ENCODE measurements around the gene SRCIN1.

The SRCIN1 gene

DNA sequence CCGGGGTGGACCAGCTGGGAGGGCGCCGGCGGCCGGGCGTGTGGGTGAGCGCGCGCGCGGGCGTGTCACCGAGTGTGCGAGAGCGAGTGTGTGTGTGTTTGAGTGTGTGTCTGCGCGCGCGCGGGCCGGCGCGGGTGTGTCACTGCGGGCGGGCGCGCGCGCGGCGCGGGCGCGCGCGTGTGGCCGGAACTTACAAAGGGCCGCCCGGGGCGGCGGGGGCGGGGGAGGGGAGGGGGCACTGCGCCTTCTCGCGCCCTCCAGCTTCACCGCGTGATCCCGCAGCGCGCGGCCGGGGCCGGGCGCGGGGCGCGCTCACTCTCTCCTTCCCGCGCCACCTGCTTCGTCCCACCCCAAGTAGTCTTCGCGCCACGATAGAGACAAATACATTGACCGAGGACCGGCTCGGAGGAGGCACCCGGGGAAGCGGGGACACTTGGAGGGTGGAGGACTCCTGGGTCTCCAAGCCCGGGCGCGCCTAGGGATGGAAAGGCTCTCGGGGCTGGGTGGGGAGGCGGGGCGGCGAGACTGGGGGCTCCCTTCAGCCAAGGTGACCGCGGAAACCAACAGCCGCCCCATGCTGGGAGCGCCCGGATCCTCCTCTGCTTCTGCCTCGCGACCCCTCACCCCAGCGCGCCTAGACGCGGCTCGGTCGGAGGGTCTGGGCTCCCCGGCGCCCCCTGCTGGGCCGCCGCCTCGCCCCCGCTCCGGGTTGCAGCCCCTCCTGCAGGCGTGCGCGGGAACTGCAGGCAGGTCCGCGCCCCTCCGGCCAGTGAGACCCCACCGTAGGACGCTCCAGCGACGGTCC is at the start of gene SRCIN1:
TSS of gene SRCIN1 (minus strand) at position 112 of the 805 bp plus-strand sequence. CDS start 247 bp downstream, outside the sequence.
- no peaks in the 10 kb centered on the region for H3K36me3 ChIP-seq (ENCODE audit: low read length)
- H3K4me2 ChIP-seq (ENCODE audit: low read depth, low read length, poor library complexity, severe bottlenecking) = peak within 1 kb of the TSS; percentile 84
- no peaks in the 10 kb centered on the region for H3K9me3 ChIP-seq (ENCODE audit: insufficient read depth, low read length)
- TF ChIP-seq CTCF (IDR thresholded peaks at IDR 0.05; ENCODE audit: insufficient read depth, low read length, poor library complexity, severe bottlenecking) (peak; percentile 96), EZH2phosphoT487 (conservative IDR thresholded peaks at IDR 0.05; ENCODE audit: low read length) (no peak)
- H2AFZ ChIP-seq (ENCODE audit: low read depth, low read length, severe bottlenecking) = peak within 1 kb of the TSS; percentile 85
- no peaks in the 10 kb centered on the region for H3F3A ChIP-seq (ENCODE audit: insufficient read depth)
- H3K9me2 ChIP-seq (replicated peaks; ENCODE audit: insufficient read depth, low read length) = no peaks in the 10 kb centered on the region
- H3K27me3 ChIP-seq (ENCODE audit: low read length) = no peaks in the 10 kb centered on the region
- no peaks in the 10 kb centered on the region for H3K79me2 ChIP-seq (ENCODE audit: insufficient read depth, low read length)
- no peak within 1 kb of the TSS for H3K27ac ChIP-seq (ENCODE audit: low read depth, low read length)
- H3K9ac ChIP-seq (ENCODE audit: low read length) = peak within 1 kb of the TSS; percentile 71
- H4K20me1 ChIP-seq (ENCODE audit: low read depth, low read length) = no peaks in the 10 kb centered on the region
- H3K4me3 ChIP-seq (ENCODE audit: insufficient read depth, low read length, poor library complexity, severe bottlenecking) = peak within 1 kb of the TSS; percentile 69

GRCh38 chr17:38654411-38655398 is 49.0 kb upstream of the SRCIN1 start:
- no peak overlapping the region for H3K4me2 ChIP-seq (ENCODE audit: low read depth, low read length, poor library complexity, severe bottlenecking)
- no peak overlapping the region for H3K27ac ChIP-seq (ENCODE audit: low read depth, low read length)
- H4K20me1 ChIP-seq (ENCODE audit: low read depth, low read length) = no peaks in the 10 kb centered on the region
- TF ChIP-seq EZH2phosphoT487 (conservative IDR thresholded peaks at IDR 0.05; ENCODE audit: low read length) = no peak
- no peak for TF ChIP-seq CTCF (IDR thresholded peaks at IDR 0.05; ENCODE audit: insufficient read depth, low read length, poor library complexity, severe bottlenecking)
- H3K27me3 ChIP-seq (ENCODE audit: low read length) = no peaks in the 10 kb centered on the region
- no peaks in the 10 kb centered on the region for H3K79me2 ChIP-seq (ENCODE audit: insufficient read depth, low read length)
- H3K4me3 ChIP-seq (ENCODE audit: insufficient read depth, low read length, poor library complexity, severe bottlenecking) = no peak overlapping the region
- H3K9me3 ChIP-seq (ENCODE audit: insufficient read depth, low read length) = no peaks in the 10 kb centered on the region
- H3K36me3 ChIP-seq (ENCODE audit: low read length) = no peaks in the 10 kb centered on the region
- H3K9ac ChIP-seq (ENCODE audit: low read length) = no peak overlapping the region
- H3F3A ChIP-seq (ENCODE audit: insufficient read depth) = no peaks in the 10 kb centered on the region
- no peak overlapping the region for H2AFZ ChIP-seq (ENCODE audit: low read depth, low read length, severe bottlenecking)
- no peaks in the 10 kb centered on the region for H3K9me2 ChIP-seq (replicated peaks; ENCODE audit: insufficient read depth, low read length)

DNA sequence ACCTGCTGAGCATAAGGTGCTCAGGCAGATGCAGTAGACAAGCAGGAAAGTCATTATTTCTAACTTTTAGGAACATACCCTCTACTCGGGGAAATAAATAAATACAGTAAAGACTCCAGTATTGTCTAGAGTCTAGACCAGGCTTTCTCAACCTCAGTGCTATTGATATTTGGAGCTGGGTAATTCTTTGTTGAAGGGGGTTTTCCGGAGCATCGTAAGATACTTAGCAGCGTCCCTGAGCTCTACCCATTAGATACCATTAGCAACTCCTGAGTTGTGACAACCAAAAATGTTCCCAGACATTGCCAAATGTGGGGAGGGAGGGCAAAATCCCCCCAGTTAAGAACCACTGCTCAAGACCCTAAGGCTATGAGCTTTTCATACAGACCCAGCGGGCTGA is 47.9 kb upstream of the SRCIN1 start:
- Histone ChIP-seq H2AFZ (ENCODE audit: low read depth, low read length, severe bottlenecking) (no peak overlapping the region), H3K27ac (ENCODE audit: low read depth, low read length) (no peak overlapping the region), H3K9ac (ENCODE audit: low read length) (no peak overlapping the region), H3K4me3 (ENCODE audit: insufficient read depth, low read length, poor library complexity, severe bottlenecking) (no peak overlapping the region), H3K79me2 (ENCODE audit: insufficient read depth, low read length) (no peaks in the 10 kb centered on the region), H3F3A (ENCODE audit: insufficient read depth) (no peaks in the 10 kb centered on the region), H3K36me3 (ENCODE audit: low read length) (no peaks in the 10 kb centered on the region), H3K4me2 (ENCODE audit: low read depth, low read length, poor library complexity, severe bottlenecking) (no peak overlapping the region), H3K27me3 (ENCODE audit: low read length) (no peaks in the 10 kb centered on the region), H4K20me1 (ENCODE audit: low read depth, low read length) (no peaks in the 10 kb centered on the region), H3K9me2 (replicated peaks; ENCODE audit: insufficient read depth, low read length) (no peaks in the 10 kb centered on the region), H3K9me3 (ENCODE audit: insufficient read depth, low read length) (no peaks in the 10 kb centered on the region)
- no peak for TF ChIP-seq CTCF (IDR thresholded peaks at IDR 0.05; ENCODE audit: insufficient read depth, low read length, poor library complexity, severe bottlenecking)
- no peak for TF ChIP-seq EZH2phosphoT487 (conservative IDR thresholded peaks at IDR 0.05; ENCODE audit: low read length)
